Islet of Langerhans (tissue), 1 donor: ENCODE data around the gene SEPSECS.

Experiments used
- FAIRE-seq: peaks from one replicate; lab custom pipeline; 2011; peaks lifted over from hg19 to GRCh38; lab: Jason Lieb, UNC

Gene SEPSECS

GRCh38 chr4:25081866-25082471 is 78.3 kb downstream of the SEPSECS start:
- FAIRE-seq, result no peak

DNA sequence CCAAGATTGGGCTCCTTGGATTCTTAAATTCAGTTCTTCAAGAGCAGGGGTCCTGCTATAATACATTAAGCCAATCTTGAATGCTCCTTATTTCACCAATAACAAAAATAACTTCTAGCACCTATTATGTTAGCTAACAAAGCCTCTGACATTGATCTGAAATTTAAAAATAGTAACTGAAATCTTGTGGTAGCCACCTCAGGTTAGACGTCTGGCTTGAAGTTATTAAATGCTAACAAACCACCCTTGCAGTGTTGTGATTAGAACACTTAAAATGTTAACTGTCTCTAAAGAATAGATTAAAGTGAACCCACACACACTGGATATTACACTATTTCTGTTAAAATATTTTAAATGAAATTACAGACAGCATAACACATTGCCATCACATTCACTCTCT is 79.7 kb downstream of the SEPSECS start:
- FAIRE-seq, result no peak

DNA sequence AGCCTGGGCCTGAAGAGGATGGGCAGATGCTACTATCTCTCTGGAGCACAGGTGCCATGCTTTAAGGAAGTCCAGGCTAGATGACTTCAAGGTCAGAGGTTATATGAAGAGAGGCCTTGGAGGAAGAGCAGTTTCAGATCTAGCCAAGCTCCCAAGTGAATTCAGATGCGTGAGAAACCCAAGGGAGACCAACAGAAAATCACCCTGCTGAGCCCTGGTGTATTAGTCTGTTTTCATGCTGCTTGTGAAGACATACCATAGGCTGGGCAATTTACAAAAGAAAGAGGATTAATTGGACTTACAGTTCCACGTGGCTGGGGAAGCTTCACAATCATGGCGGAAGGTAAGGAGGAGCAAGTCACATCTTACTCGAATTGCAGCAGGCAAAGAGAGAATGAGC is 81.7 kb downstream of the SEPSECS start:
- FAIRE-seq, result no peak

- FAIRE-seq, result no peak
Observed at GRCh38 chr4:25076625-25077398, 83.4 kb downstream of the SEPSECS start.

- FAIRE-seq, result no peak
Observed at GRCh38 chr4:25075851-25076250, 84.4 kb downstream of the SEPSECS start.

GRCh38 chr4:25075129-25075528 is 85.1 kb downstream of the SEPSECS start:
- FAIRE-seq, result no peak

GRCh38 chr4:25070545-25070944 is 89.7 kb downstream of the SEPSECS start:
- FAIRE-seq, result no peak
